Measurements from ENCODE around the gene NT5DC1.

DNA sequence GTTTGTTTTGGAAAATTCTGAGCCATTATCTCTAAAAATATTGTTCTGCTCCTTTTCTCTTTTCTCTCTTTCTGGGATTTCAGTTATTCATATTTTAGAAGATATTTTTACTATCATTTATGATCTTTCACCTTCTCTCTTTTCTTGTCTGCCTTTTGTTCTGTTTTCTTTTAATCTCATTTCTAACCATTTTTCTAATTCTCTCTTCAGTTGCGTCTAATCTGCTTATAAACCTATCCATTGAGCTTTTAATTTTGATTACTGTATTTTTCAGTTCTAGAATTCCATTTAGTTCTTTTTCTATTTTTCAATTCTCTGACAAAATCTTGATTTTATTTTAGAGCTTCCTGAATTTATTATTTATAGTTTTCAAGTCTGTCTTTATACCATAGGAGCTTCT lies 67.5 kb downstream of the NT5DC1 start:
- TF ChIP-seq, protein P1, sequence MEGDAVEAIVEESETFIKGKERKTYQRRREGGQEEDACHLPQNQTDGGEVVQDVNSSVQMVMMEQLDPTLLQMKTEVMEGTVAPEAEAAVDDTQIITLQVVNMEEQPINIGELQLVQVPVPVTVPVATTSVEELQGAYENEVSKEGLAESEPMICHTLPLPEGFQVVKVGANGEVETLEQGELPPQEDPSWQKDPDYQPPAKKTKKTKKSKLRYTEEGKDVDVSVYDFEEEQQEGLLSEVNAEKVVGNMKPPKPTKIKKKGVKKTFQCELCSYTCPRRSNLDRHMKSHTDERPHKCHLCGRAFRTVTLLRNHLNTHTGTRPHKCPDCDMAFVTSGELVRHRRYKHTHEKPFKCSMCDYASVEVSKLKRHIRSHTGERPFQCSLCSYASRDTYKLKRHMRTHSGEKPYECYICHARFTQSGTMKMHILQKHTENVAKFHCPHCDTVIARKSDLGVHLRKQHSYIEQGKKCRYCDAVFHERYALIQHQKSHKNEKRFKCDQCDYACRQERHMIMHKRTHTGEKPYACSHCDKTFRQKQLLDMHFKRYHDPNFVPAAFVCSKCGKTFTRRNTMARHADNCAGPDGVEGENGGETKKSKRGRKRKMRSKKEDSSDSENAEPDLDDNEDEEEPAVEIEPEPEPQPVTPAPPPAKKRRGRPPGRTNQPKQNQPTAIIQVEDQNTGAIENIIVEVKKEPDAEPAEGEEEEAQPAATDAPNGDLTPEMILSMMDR (IDR thresholded peaks at IDR 0.05 in 8 of 11, conservative IDR thresholded peaks at IDR 0.05 in 3 of 11), result no peak
- TF ChIP-seq POLR2AphosphoS5 (IDR thresholded peaks at IDR 0.05), result no peak
- TF ChIP-seq POLR2A (IDR thresholded peaks at IDR 0.05), result no peak

All from spleen (tissue), 7 donors.